Measurements from ENCODE around the gene DTL.

DTL gene

DNA sequence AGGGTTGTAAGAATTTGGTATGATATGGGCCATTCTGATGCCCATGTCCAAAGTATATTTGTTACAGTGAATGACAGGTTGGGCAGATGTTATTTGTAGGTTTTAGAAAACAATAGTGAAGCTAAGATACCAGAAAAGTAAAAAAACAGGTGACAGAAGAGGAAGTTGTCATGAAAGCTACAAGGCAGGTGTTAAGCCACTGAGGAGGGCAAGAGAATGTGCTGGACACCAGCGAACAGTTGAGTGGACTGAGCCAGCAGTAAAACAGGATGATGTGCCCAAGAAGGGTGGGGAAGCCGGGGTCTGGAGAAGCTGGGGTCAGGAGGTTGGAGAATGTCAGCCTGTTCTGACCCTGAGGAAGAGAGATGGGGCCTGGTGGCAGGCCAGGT is 83.3 kb downstream of the DTL start:
- TF ChIP-seq SPI1 (IDR thresholded peaks at IDR 0.05; ENCODE audit: low read depth, low read length) (no peak), POU2F2 (IDR thresholded peaks at IDR 0.05; ENCODE audit: low read depth, low read length) (no peak), PAX5 (IDR thresholded peaks at IDR 0.05; ENCODE audit: insufficient read depth, low read length, severe bottlenecking) (no peak), POLR2AphosphoS5 (IDR thresholded peaks at IDR 0.05; ENCODE audit: low read depth, low read length) (no peak), TAF1 (IDR thresholded peaks at IDR 0.05; ENCODE audit: low read depth, low read length) (no peak)
- FAIRE-seq (no peak), DNase-seq (ENCODE audit: insufficient read length, low spot score) (no peak)

- TF ChIP-seq POLR2AphosphoS5 (IDR thresholded peaks at IDR 0.05; ENCODE audit: low read depth, low read length) (no peak), TAF1 (IDR thresholded peaks at IDR 0.05; ENCODE audit: low read depth, low read length) (no peak), POU2F2 (IDR thresholded peaks at IDR 0.05; ENCODE audit: low read depth, low read length) (no peak), POLR2A (IDR thresholded peaks at IDR 0.05; ENCODE audit: low read depth, low read length) (no peak), SPI1 (IDR thresholded peaks at IDR 0.05; ENCODE audit: low read depth, low read length) (no peak), PAX5 (IDR thresholded peaks at IDR 0.05; ENCODE audit: insufficient read depth, low read length, severe bottlenecking) (no peak)
- no peak for FAIRE-seq
- no peak for DNase-seq (ENCODE audit: insufficient read length, low spot score)
Measured at GRCh38 chr1:212119397-212119837, 83.9 kb downstream of the DTL start.

GRCh38 chr1:212119863-212120262 is 84.3 kb downstream of the DTL start:
- DNase-seq (ENCODE audit: insufficient read length, low spot score): no peak
- TF ChIP-seq PAX5 (IDR thresholded peaks at IDR 0.05; ENCODE audit: insufficient read depth, low read length, severe bottlenecking) (no peak), SPI1 (IDR thresholded peaks at IDR 0.05; ENCODE audit: low read depth, low read length) (no peak), POLR2A (IDR thresholded peaks at IDR 0.05; ENCODE audit: low read depth, low read length) (no peak), POU2F2 (IDR thresholded peaks at IDR 0.05; ENCODE audit: low read depth, low read length) (no peak), POLR2AphosphoS5 (IDR thresholded peaks at IDR 0.05; ENCODE audit: low read depth, low read length) (no peak), TAF1 (IDR thresholded peaks at IDR 0.05; ENCODE audit: low read depth, low read length) (no peak)
- no peak for FAIRE-seq

DNA sequence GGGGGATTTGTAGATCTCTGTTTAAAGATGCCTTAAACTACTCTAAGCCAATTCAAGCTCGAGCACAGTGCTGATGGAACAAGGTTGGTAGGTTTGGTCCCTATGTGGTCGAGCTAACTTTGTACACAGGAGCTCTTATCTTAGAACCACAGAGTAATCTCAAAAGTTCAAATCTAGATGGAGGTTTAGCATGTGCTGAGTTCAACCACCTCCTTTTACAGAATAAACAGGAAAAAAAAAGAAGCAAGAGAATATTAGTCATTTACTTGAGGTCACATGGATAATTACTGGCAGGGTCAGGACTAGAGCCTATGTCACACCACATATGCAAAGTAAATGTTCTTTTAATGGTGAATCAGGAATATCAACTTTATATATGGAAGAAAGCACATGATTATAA is 86.2 kb downstream of the DTL start:
- no peak for DNase-seq (ENCODE audit: insufficient read length, low spot score)
- no peak for TF ChIP-seq POLR2AphosphoS5 (IDR thresholded peaks at IDR 0.05; ENCODE audit: low read depth, low read length)
- no peak for TF ChIP-seq TAF1 (IDR thresholded peaks at IDR 0.05; ENCODE audit: low read depth, low read length)
- TF ChIP-seq POU2F2 (IDR thresholded peaks at IDR 0.05; ENCODE audit: low read depth, low read length): no peak
- TF ChIP-seq POLR2A (IDR thresholded peaks at IDR 0.05; ENCODE audit: low read depth, low read length): no peak
- no peak for TF ChIP-seq PAX5 (IDR thresholded peaks at IDR 0.05; ENCODE audit: insufficient read depth, low read length, severe bottlenecking)
- no peak for TF ChIP-seq SPI1 (IDR thresholded peaks at IDR 0.05; ENCODE audit: low read depth, low read length)
- FAIRE-seq: no peak

DNA sequence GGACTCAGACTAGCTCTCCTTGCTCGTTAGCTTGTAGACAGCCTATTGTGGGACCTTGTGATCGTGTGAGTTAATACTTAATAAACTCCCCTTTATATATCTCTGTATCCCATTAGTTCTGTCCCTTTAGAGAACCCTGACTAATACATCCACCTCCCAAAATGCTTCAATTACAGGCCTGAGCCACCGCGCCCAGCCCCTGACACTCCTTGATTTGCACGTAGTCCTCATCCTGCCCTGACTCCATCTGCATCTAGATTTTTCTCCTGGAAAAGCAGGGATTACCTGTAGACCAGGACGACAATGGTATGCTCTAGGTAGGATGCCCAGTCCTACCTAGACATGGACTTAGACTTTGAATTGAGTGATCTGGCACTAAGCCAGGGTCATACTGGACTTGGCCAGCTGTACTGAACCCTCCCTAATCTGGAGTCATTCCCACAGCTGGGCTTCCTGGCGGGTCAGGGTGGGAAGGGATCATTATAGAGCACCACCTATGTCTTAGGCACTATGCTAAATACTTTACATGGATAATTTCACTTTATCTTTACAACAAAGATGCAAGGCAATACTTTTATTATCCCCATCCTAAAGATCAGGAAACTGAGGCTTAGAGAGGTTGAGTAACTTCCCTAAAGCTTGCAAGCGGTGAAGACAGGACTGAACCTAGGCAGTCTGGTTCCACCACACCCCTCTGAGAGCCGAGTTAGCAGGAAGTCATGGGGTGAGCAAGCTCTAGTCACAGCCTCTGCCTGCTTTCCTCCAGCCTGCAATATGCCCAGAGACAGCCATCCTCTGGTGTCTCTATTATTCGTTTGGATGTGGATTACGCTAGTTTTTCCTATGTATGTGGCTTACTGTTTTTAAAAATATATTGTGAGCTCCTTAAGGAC is 89.4 kb downstream of the DTL start:
- no peak for DNase-seq (ENCODE audit: insufficient read length, low spot score)
- TF ChIP-seq POU2F2 (IDR thresholded peaks at IDR 0.05; ENCODE audit: low read depth, low read length): no peak
- no peak for FAIRE-seq

- TF ChIP-seq POU2F2 (IDR thresholded peaks at IDR 0.05; ENCODE audit: low read depth, low read length) (no peak), POLR2AphosphoS5 (IDR thresholded peaks at IDR 0.05; ENCODE audit: low read depth, low read length) (no peak)
- no peak for FAIRE-seq
- DNase-seq (ENCODE audit: insufficient read length, low spot score): no peak
Measured at GRCh38 chr1:212125654-212126053, 90.1 kb downstream of the DTL start.

- TF ChIP-seq POLR2A (IDR thresholded peaks at IDR 0.05; ENCODE audit: low read depth, low read length) (no peak), TAF1 (IDR thresholded peaks at IDR 0.05; ENCODE audit: low read depth, low read length) (no peak), POU2F2 (IDR thresholded peaks at IDR 0.05; ENCODE audit: low read depth, low read length) (no peak), POLR2AphosphoS5 (IDR thresholded peaks at IDR 0.05; ENCODE audit: low read depth, low read length) (no peak), SPI1 (IDR thresholded peaks at IDR 0.05; ENCODE audit: low read depth, low read length) (no peak), PAX5 (IDR thresholded peaks at IDR 0.05; ENCODE audit: insufficient read depth, low read length, severe bottlenecking) (no peak)
Measured at GRCh38 chr1:212127221-212127620, 91.7 kb downstream of the DTL start.

GRCh38 chr1:212129781-212130180 is 94.2 kb downstream of the DTL start:
- FAIRE-seq: no peak
- TF ChIP-seq TAF1 (IDR thresholded peaks at IDR 0.05; ENCODE audit: low read depth, low read length) (no peak), POLR2A (IDR thresholded peaks at IDR 0.05; ENCODE audit: low read depth, low read length) (no peak), PAX5 (IDR thresholded peaks at IDR 0.05; ENCODE audit: insufficient read depth, low read length, severe bottlenecking) (no peak), POLR2AphosphoS5 (IDR thresholded peaks at IDR 0.05; ENCODE audit: low read depth, low read length) (no peak), SPI1 (IDR thresholded peaks at IDR 0.05; ENCODE audit: low read depth, low read length) (no peak), POU2F2 (IDR thresholded peaks at IDR 0.05; ENCODE audit: low read depth, low read length) (no peak)
- DNase-seq (ENCODE audit: insufficient read length, low spot score): no peak

More at GRCh38 chr1:212127221-212127620, 91.7 kb downstream of the DTL start:
- no peak for FAIRE-seq
- DNase-seq (ENCODE audit: insufficient read length, low spot score): no peak

DNA sequence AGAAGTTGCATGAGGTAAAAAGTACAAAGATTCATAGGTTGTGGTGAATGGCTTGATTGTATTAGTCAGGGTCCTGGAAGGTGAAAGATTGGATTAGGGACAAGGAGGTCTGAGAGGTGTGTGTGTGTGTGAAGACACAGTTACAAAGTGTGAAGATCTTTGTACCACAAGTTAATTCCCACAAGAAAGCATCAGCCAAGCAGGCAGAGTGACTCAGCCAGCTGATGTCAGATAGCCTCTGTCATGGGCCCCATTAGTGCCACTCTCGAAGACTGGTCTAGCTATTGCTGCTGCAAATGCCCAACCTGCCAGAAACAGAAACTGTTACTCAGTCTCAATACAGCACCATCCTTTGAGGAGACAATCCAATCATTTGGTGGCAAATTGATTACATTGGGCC is 96.5 kb downstream of the DTL start:
- DNase-seq (ENCODE audit: insufficient read length, low spot score): no peak
- TF ChIP-seq SPI1 (IDR thresholded peaks at IDR 0.05; ENCODE audit: low read depth, low read length): no peak
- TF ChIP-seq POU2F2 (IDR thresholded peaks at IDR 0.05; ENCODE audit: low read depth, low read length): no peak
- no peak for TF ChIP-seq TAF1 (IDR thresholded peaks at IDR 0.05; ENCODE audit: low read depth, low read length)
- TF ChIP-seq POLR2A (IDR thresholded peaks at IDR 0.05; ENCODE audit: low read depth, low read length): no peak
- no peak for TF ChIP-seq PAX5 (IDR thresholded peaks at IDR 0.05; ENCODE audit: insufficient read depth, low read length, severe bottlenecking)
- TF ChIP-seq POLR2AphosphoS5 (IDR thresholded peaks at IDR 0.05; ENCODE audit: low read depth, low read length): no peak
- no peak for FAIRE-seq

GRCh38 chr1:212133319-212133718 is 97.8 kb downstream of the DTL start:
- TF ChIP-seq PAX5 (IDR thresholded peaks at IDR 0.05; ENCODE audit: insufficient read depth, low read length, severe bottlenecking) (no peak), POU2F2 (IDR thresholded peaks at IDR 0.05; ENCODE audit: low read depth, low read length) (no peak), POLR2A (IDR thresholded peaks at IDR 0.05; ENCODE audit: low read depth, low read length) (no peak), TAF1 (IDR thresholded peaks at IDR 0.05; ENCODE audit: low read depth, low read length) (no peak), POLR2AphosphoS5 (IDR thresholded peaks at IDR 0.05; ENCODE audit: low read depth, low read length) (no peak), SPI1 (IDR thresholded peaks at IDR 0.05; ENCODE audit: low read depth, low read length) (no peak)
- FAIRE-seq (no peak), DNase-seq (ENCODE audit: insufficient read length, low spot score) (no peak)

Measured in GM12891 (cell line).